Spleen (tissue), 11 donors: ENCODE measurements around the gene MEF2C. TPM values are rescaled to one million over a fixed set of nuclear protein-coding genes. Genes with fewer than 3 reads are reported as not detected.

ENCODE experiments used
- DNase-seq: peaks from one replicate; pipeline ENCODE4 v3.0.0-alpha.2; 2020
- H3K27ac ChIP-seq, 8 donors: fragments of 200-600 bp; sonication (generic) in 7 of 8; 1 replicate in 4 of 8; 2 replicates in 4 of 8; pipeline versions ENCODE4 v1.5.0 to v1.8.0; 2016 to 2021; ENCODE audit warnings: inconsistent platforms in 4 of 8, mild to moderate bottlenecking in 4 of 8, moderate library complexity in 1 of 8
- H3K27me3 ChIP-seq, 7 donors: fragments of 200-600 bp; sonication (generic) in 6 of 7; replicated peaks in 1 of 7; 1 replicate in 4 of 7; 2 replicates in 3 of 7; pipeline versions ENCODE4 v1.5.0 to v1.8.0; 2016 to 2021; ENCODE audit warnings: inconsistent platforms in 3 of 7, mild to moderate bottlenecking in 1 of 7
- H3K36me3 ChIP-seq, 6 donors: fragments of 200-600 bp; sonication (generic) in 5 of 6; 1 replicate in 4 of 6; 2 replicates in 2 of 6; pipeline versions ENCODE4 v1.5.0 to v1.8.0; 2016 to 2021; ENCODE audit warnings: inconsistent platforms in 2 of 6
- H3K4me1 ChIP-seq, 6 donors: fragments of 200-600 bp; sonication (generic) in 5 of 6; 1 replicate in 3 of 6; 2 replicates in 3 of 6; pipeline versions ENCODE4 v1.5.0 to v1.8.0; 2016 to 2021; ENCODE audit warnings: inconsistent platforms in 3 of 6
- H3K4me3 ChIP-seq, 8 donors: fragments of 200-600 bp; sonication (generic) in 7 of 8; 1 replicate in 4 of 8; 2 replicates in 4 of 8; pipeline versions ENCODE4 v1.5.0 to v1.8.0; 2016 to 2021; ENCODE audit warnings: inconsistent platforms in 4 of 8, mild to moderate bottlenecking in 4 of 8, moderate library complexity in 2 of 8
- H3K9me3 ChIP-seq, 8 donors: fragments of 200-600 bp; sonication (generic) in 7 of 8; 1 replicate in 4 of 8; 2 replicates in 4 of 8; pipeline versions ENCODE4 v1.5.0 to v1.8.0; 2016 to 2021; ENCODE audit warnings: inconsistent platforms in 4 of 8
- POLR2A ChIP-seq, 3 donors: fragments of 450-650 bp; IDR thresholded peaks; one replicate each; pipeline ENCODE4 v1.5.1; 2017; ENCODE audit warnings: antibody characterized with exemption in 3 of 3, mild to moderate bottlenecking in 1 of 3
- POLR2AphosphoS5 ChIP-seq, 3 donors: sonication (generic); formaldehyde crosslinking; IDR thresholded peaks; one replicate each; pipeline ENCODE4 v1.5.1; 2017; ENCODE audit warnings: antibody characterized with exemption in 3 of 3
- WGBS, 5 donors: extraction: QIAGEN DNeasy Blood & Tissue Kit in 3 of 5; methylation state at CpG; one replicate each; pipeline versions ENCODE4 v1.1.5 to v1.1.7; 2013 to 2018; 5-methylcytosine and 5-hydroxymethylcytosine counted together
- intact Hi-C: fragments of 100-400 bp; cut with DNase I; formaldehyde crosslinking; loops from one replicate; pipeline ENCODE4 v1.15.0; 2023; ENCODE audit warnings: low total_unique reads
- polyA plus RNA-seq, 3 donors: library from polyadenylated mRNA; stranded (reverse); fragments of 200-250 nt; gene quantifications; one replicate each; pipeline ENCODE4 v1.2.1, GENCODE V29; 2013
- total RNA-seq, 7 donors: library from RNA; depleted of rRNA in 3 of 7; stranded (reverse); fragments of >200 nt in 3 of 7; fragmentation: NEBNext Ultra II Directional in 4 of 7; extraction: Animal tissue kit (Norgen Biotek cat#: 25700) in 4 of 7; gene quantifications; one replicate each; pipeline versions ENCODE4 v1.1.0 to v1.2.1, GENCODE V29; 2016 to 2021
- TF ChIP-seq, protein P1 (sequence below), 11 experiments: fragments of 200-600 bp in 7 of 11; fragments of 450-650 bp in 4 of 11; sonication (generic) in 4 of 11; IDR thresholded peaks in 8 of 11; conservative IDR thresholded peaks in 3 of 11; 1 replicate in 7 of 11; 2 replicates in 4 of 11; pipeline versions ENCODE4 v1.4.0 to v1.8.0; 2016 to 2021; ENCODE audit warnings: antibody characterized with exemption in 11 of 11, inconsistent platforms in 4 of 11, mild to moderate bottlenecking in 1 of 11
- donor health status: healthy with polysubstance abuse.
- donor health status: DM: no; HTN: no; CAD: no; lungs with moderate emphysema.
- donor health status: DM: no; HTN: no; CAD: no.
- donor health status: Bipolar disorder and iron deficiency.
- donor health status: healthy.
- donor health status: DM: no; HTN: no; CAD: no.
- donor health status: DM: yes; HTN: yes; CAD: no.

MEF2C gene
- total and polyA plus RNA-seq, 10 donors = 19.3 to 153 (median 120) TPM

- Histone ChIP-seq H3K9me3 (peaks cover 0 to 10% (median 0%) of the 10 kb centered on the region in 8 donors), H3K27ac (no peak overlapping the region), H3K4me3 (no peak overlapping the region), H3K27me3 (peaks cover 31 to 100% (median 98%) of the 10 kb centered on the region in 7 donors), H3K36me3 (no peaks in the 10 kb centered on the region), H3K4me1 (peaks cover 21 to 47% (median 34%) of the 10 kb centered on the region in 6 donors)
- no peak for DNase-seq
- 6 to 18% (median 9%) methylated on average over 36 to 55 of the region's 56 CpGs for WGBS, 5 donors
- TF ChIP-seq, protein P1, sequence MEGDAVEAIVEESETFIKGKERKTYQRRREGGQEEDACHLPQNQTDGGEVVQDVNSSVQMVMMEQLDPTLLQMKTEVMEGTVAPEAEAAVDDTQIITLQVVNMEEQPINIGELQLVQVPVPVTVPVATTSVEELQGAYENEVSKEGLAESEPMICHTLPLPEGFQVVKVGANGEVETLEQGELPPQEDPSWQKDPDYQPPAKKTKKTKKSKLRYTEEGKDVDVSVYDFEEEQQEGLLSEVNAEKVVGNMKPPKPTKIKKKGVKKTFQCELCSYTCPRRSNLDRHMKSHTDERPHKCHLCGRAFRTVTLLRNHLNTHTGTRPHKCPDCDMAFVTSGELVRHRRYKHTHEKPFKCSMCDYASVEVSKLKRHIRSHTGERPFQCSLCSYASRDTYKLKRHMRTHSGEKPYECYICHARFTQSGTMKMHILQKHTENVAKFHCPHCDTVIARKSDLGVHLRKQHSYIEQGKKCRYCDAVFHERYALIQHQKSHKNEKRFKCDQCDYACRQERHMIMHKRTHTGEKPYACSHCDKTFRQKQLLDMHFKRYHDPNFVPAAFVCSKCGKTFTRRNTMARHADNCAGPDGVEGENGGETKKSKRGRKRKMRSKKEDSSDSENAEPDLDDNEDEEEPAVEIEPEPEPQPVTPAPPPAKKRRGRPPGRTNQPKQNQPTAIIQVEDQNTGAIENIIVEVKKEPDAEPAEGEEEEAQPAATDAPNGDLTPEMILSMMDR (IDR thresholded peaks at IDR 0.05 in 8 of 11, conservative IDR thresholded peaks at IDR 0.05 in 3 of 11) = no peak
- TF ChIP-seq POLR2AphosphoS5 (IDR thresholded peaks at IDR 0.05) (no peak), POLR2A (IDR thresholded peaks at IDR 0.05) (no peak)
- intact Hi-C loops = loop anchor here (10.0 kb wide), 1 partner anchor 533 kb away; no protein-coding TSS in a partner anchor
Measured at GRCh38 chr5:88677943-88678769, 204.8 kb downstream of the MEF2C start.

DNA sequence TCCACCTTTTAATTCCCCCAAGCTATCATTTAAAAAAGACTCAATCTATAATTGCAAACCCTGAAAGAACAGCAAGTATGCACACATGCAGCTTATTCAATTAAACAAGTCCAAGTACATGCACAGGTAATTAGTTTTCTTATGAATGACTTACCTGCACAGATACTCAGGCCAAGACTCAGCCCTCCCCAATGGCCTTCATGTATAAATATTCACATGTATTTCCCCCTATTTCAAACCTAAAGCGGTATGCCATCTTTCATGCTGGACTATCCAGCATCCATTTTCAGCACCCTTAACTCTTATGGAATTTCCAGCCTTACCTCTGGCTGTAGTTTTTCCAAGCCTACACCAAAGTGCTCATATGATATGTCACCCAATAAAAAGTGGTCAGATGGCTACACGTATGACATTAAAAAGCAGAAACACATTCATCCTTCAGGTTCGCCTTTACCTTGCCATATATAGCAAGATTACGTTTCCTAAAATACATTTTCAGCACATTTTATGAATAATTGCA lies 205.5 kb downstream of the MEF2C start:
- no peaks in the 10 kb centered on the region for H3K36me3 ChIP-seq
- H3K4me3 ChIP-seq = no peak overlapping the region
- TF ChIP-seq POLR2A (IDR thresholded peaks at IDR 0.05) = no peak
- TF ChIP-seq POLR2AphosphoS5 (IDR thresholded peaks at IDR 0.05) = no peak
- TF ChIP-seq, protein P1 (IDR thresholded peaks at IDR 0.05 in 8 of 11, conservative IDR thresholded peaks at IDR 0.05 in 3 of 11) = no peak
- WGBS, 5 donors = 13 to 24% (median 18%) methylated on average over 4 of the region's 4 CpGs
- H3K4me1 ChIP-seq = peaks cover 21 to 54% (median 34%) of the 10 kb centered on the region in 6 donors
- peaks cover 38 to 100% (median 98%) of the 10 kb centered on the region in 7 donors for H3K27me3 ChIP-seq
- intact Hi-C loops = loop anchor here (10.0 kb wide), 1 partner anchor 533 kb away; no protein-coding TSS in a partner anchor
- H3K27ac ChIP-seq = no peak overlapping the region
- peaks cover 0 to 17% (median 0%) of the 10 kb centered on the region in 8 donors for H3K9me3 ChIP-seq
- no peak for DNase-seq

GRCh38 chr5:88676637-88677375 lies 206.2 kb downstream of the MEF2C start:
- WGBS, 5 donors = 19 to 33% (median 23%) methylated on average over 8 of the region's 8 CpGs
- H3K27ac ChIP-seq = no peak overlapping the region

More at GRCh38 chr5:88676637-88677375, 206.2 kb downstream of the MEF2C start:
- Histone ChIP-seq H3K36me3 (no peaks in the 10 kb centered on the region), H3K27me3 (peaks cover 40 to 100% (median 98%) of the 10 kb centered on the region in 7 donors), H3K4me3 (no peak overlapping the region), H3K9me3 (peaks cover 0 to 23% (median 0%) of the 10 kb centered on the region in 8 donors), H3K4me1 (peaks cover 21 to 60% (median 34%) of the 10 kb centered on the region in 6 donors)
- intact Hi-C loops = loop anchor here (10.0 kb wide), 1 partner anchor 532 kb away; no protein-coding TSS in a partner anchor
- DNase-seq = no peak
- TF ChIP-seq POLR2A (IDR thresholded peaks at IDR 0.05) (no peak), POLR2AphosphoS5 (IDR thresholded peaks at IDR 0.05) (no peak)
- TF ChIP-seq, protein P1 (IDR thresholded peaks at IDR 0.05 in 8 of 11, conservative IDR thresholded peaks at IDR 0.05 in 3 of 11) = no peak
